ENCODE data around the gene KIF24.

DNA sequence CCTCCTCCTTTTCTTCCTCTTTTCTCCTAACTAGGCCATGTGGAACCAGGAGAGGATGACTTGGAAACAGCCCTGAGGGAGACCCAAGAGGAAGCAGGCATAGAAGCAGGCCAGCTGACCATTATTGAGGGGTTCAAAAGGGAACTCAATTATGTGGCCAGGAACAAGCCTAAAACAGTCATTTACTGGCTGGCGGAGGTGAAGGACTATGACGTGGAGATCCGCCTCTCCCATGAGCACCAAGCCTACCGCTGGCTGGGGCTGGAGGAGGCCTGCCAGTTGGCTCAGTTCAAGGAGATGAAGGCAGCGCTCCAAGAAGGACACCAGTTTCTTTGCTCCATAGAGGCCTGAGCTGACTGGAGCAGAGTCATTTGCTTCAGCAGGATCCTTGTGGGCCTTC, 14.0 kb upstream of the KIF24 start:
- TF ChIP-seq, protein P1, sequence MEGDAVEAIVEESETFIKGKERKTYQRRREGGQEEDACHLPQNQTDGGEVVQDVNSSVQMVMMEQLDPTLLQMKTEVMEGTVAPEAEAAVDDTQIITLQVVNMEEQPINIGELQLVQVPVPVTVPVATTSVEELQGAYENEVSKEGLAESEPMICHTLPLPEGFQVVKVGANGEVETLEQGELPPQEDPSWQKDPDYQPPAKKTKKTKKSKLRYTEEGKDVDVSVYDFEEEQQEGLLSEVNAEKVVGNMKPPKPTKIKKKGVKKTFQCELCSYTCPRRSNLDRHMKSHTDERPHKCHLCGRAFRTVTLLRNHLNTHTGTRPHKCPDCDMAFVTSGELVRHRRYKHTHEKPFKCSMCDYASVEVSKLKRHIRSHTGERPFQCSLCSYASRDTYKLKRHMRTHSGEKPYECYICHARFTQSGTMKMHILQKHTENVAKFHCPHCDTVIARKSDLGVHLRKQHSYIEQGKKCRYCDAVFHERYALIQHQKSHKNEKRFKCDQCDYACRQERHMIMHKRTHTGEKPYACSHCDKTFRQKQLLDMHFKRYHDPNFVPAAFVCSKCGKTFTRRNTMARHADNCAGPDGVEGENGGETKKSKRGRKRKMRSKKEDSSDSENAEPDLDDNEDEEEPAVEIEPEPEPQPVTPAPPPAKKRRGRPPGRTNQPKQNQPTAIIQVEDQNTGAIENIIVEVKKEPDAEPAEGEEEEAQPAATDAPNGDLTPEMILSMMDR (IDR thresholded peaks at IDR 0.05; ENCODE audit: poor library complexity): no peak
- no peak for TF ChIP-seq EZH2 (IDR thresholded peaks at IDR 0.05; ENCODE audit: borderline replicate concordance)
- TF ChIP-seq EZH2phosphoT487 (IDR thresholded peaks at IDR 0.05; ENCODE audit: low read depth, severe bottlenecking, unreplicated experiment): no peak
